Measurements from ENCODE around the gene LSAMP. TPM values are rescaled to one million over a fixed set of nuclear protein-coding genes. Genes with fewer than 3 reads are reported as not detected.

LSAMP gene
- total and polyA plus RNA-seq, 2 of the 8 experiments (the other 6 are each of a cell fraction or from before 2014, with no cell fraction given), result 1.8 to 5.7 TPM

- Histone ChIP-seq H3K9ac (replicated peaks in 1 of 4; ENCODE audit: extremely low read depth in 1 of 4, low read depth in 3 of 4, low read length in 3 of 4) (no peak overlapping the region), H3K18ac (ENCODE audit: extremely low read depth, low read length) (no peak overlapping the region), H4K91ac (replicated peaks; ENCODE audit: insufficient read length, low read length) (no peak overlapping the region), H4K20me1 (replicated peaks in 1 of 2; ENCODE audit: control insufficient read depth in 1 of 2, insufficient read depth in 2 of 2, low read length in 2 of 2) (no peaks in the 10 kb centered on the region), H2AK5ac (ENCODE audit: low read depth, low read length) (no peak overlapping the region), H3K56ac (replicated peaks; ENCODE audit: insufficient read length, low read depth, low read length) (no peak overlapping the region), H3K4me3 (ENCODE audit: extremely low read depth in 1 of 4, insufficient read depth in 2 of 4, low read depth in 3 of 4, low read length in 4 of 4) (no peak overlapping the region), H3K4me2 (ENCODE audit: insufficient read depth in 1 of 2, low read depth in 2 of 2, low read length in 2 of 2) (no peak overlapping the region), H2BK12ac (ENCODE audit: low read depth, low read length) (no peak overlapping the region), H2AFZ (ENCODE audit: low read length) (no peak overlapping the region), H3K27me3 (replicated peaks in 1 of 4; ENCODE audit: control insufficient read depth in 3 of 4, extremely low read depth in 1 of 4, insufficient read depth in 3 of 4, low read length in 3 of 4) (no peaks in the 10 kb centered on the region), H3K9me3 (ENCODE audit: insufficient read depth in 2 of 2, low read depth in 1 of 2, low read length in 1 of 2) (no peaks in the 10 kb centered on the region), H3K23me2 (ENCODE audit: low read depth, low read length) (no peaks in the 10 kb centered on the region; the same call in 1 of the 2 replicates), H4K8ac (ENCODE audit: extremely low read depth, insufficient read depth, low read length) (no peak overlapping the region), H3K79me2 (ENCODE audit: control insufficient read depth in 1 of 2, insufficient read depth in 2 of 2, low read length in 2 of 2) (no peaks in the 10 kb centered on the region), H2BK15ac (ENCODE audit: low read length) (no peak overlapping the region), H3K79me1 (ENCODE audit: low read depth, low read length) (no peaks in the 10 kb centered on the region), H2BK5ac (ENCODE audit: low read depth, low read length) (no peak overlapping the region), H3K23ac (ENCODE audit: insufficient read length) (no peak overlapping the region), H4K5ac (ENCODE audit: insufficient read length, low read depth, low read length) (no peak overlapping the region), H3K4me1 (replicated peaks in 1 of 4; ENCODE audit: control insufficient read depth in 3 of 4, insufficient read depth in 4 of 4, low read length in 3 of 4) (peaks cover 0 to 3% (median 0%) of the 10 kb centered on the region in 4 experiments; a peak in 1 of 7 replicates), H2BK20ac (ENCODE audit: low read length) (no peak overlapping the region), H3K14ac (ENCODE audit: insufficient read length) (no peak overlapping the region), H3K36me3 (ENCODE audit: control insufficient read depth in 2 of 4, insufficient read depth in 4 of 4, low read length in 3 of 4) (no peaks in the 10 kb centered on the region), H3K27ac (ENCODE audit: low read depth, low read length) (no peak overlapping the region), H2BK120ac (replicated peaks; ENCODE audit: low read depth, low read length) (no peak overlapping the region), H3K4ac (replicated peaks; ENCODE audit: insufficient read length, low read depth, low read length) (no peak overlapping the region)
- FAIRE-seq, result no peak
- 91% methylated on average over 2 of the region's 2 CpGs; no CpG with 5 or more reads in 1 of the 2 experiments for WGBS, 2 experiments (ENCODE audit: extremely low coverage in 1 of 2, insufficient coverage in 1 of 2, insufficient read length in 1 of 2, insufficient replicate concordance in 2 of 2, low coverage in 1 of 2, low lambda C conversion rate in 2 of 2, missing lambda C conversion rate in 1 of 2)
- TF ChIP-seq ZNF274 (IDR thresholded peaks at IDR 0.05; ENCODE audit: borderline replicate concordance, extremely low read depth, low read length) (no peak), RFX5 (IDR thresholded peaks at IDR 0.05; ENCODE audit: borderline replicate concordance, low read depth, low read length) (no peak), ASH2L (IDR thresholded peaks at IDR 0.05; ENCODE audit: low read length) (no peak), GABPA (IDR thresholded peaks at IDR 0.05; ENCODE audit: borderline replicate concordance, insufficient read depth, low read length) (no peak), SRF (IDR thresholded peaks at IDR 0.05; ENCODE audit: low read depth, low read length) (no peak), KDM1A (IDR thresholded peaks at IDR 0.05; ENCODE audit: borderline replicate concordance, low read length) (no peak), SIRT6 (IDR thresholded peaks at IDR 0.05; ENCODE audit: low read length) (no peak), RAD21 (IDR thresholded peaks at IDR 0.05 in 1 of 2, conservative IDR thresholded peaks at IDR 0.05 in 1 of 2; ENCODE audit: low read depth in 2 of 2, low read length in 2 of 2) (no peak), BCL11A (IDR thresholded peaks at IDR 0.05; ENCODE audit: low read depth in 2 of 2, low read length in 2 of 2) (no peak), ATF2 (IDR thresholded peaks at IDR 0.05; ENCODE audit: low read length) (no peak), SAP30 (IDR thresholded peaks at IDR 0.05; ENCODE audit: insufficient read depth, insufficient replicate concordance, low read length) (no peak), EZH2 (IDR thresholded peaks at IDR 0.05; ENCODE audit: low read depth, low read length, severe bottlenecking) (no peak)
- no peak for DNase-seq (ENCODE audit: low read depth in 1 of 2, low spot score in 2 of 2)
- ChIA-PET CTCF (ENCODE audit: partially characterized antibody) (interaction anchor here (0.9 kb wide), 1 partner anchor 11 kb away, joined by 3 read pairs; no protein-coding TSS in a partner anchor), POLR2A (ENCODE audit: partially characterized antibody) (no interaction called here)
These were observed 247.2 kb downstream of the LSAMP start for GRCh38 chr3:116198087-116198486.

Measured in H1 (cell line).